ENCODE measurements around the gene RBM47. TPM values are rescaled to one million over a fixed set of nuclear protein-coding genes. Genes with fewer than 3 reads are reported as not detected.

The RBM47 gene
- total RNA-seq, 1 donor from 2014 or later, result 41.1 TPM

GRCh38 chr4:40388239-40388638, 241.4 kb downstream of the RBM47 start:
- H3K36me3 ChIP-seq (ENCODE audit: control insufficient read depth, insufficient read depth, low read length), result no peaks in the 10 kb centered on the region
- H3K27me3 ChIP-seq (ENCODE audit: control insufficient read depth, insufficient read depth, low read length), result no peaks in the 10 kb centered on the region
- TF ChIP-seq CTCF (IDR thresholded peaks at IDR 0.05; ENCODE audit: insufficient read depth, low read length, poor library complexity, severe bottlenecking), result no peak
- DNase-seq (ENCODE audit: low read depth), result no peak
- no peak overlapping the region for H3K4me3 ChIP-seq (ENCODE audit: low read depth, low read length)

DNA sequence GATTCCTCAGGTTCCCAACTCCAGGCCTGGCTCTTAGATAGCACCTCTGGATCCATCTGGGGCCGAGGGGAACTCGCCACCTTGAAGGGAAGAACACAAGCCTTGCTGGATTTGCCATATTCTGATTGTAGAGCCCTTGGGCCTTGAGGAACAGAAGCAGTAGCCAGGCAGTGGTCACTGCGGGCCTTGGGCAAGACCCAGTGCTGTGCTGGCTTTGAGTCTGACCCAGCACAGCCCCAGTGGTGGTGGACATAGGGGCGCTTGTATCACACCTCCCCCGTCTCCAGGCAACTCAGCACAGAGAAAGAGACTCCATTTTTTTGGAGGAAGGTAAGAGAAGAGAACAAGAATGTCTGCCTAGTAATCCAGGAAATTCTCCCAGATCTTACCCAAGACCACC, 249.0 kb downstream of the RBM47 start:
- no peak for TF ChIP-seq CTCF (IDR thresholded peaks at IDR 0.05; ENCODE audit: insufficient read depth, low read length, poor library complexity, severe bottlenecking)
- DNase-seq (ENCODE audit: low read depth), result no peak
- no peak overlapping the region for H3K4me3 ChIP-seq (ENCODE audit: low read depth, low read length)
- H3K36me3 ChIP-seq (ENCODE audit: control insufficient read depth, insufficient read depth, low read length), result no peaks in the 10 kb centered on the region
- no peaks in the 10 kb centered on the region for H3K27me3 ChIP-seq (ENCODE audit: control insufficient read depth, insufficient read depth, low read length)

GRCh38 chr4:40379248-40379647, 250.4 kb downstream of the RBM47 start:
- H3K36me3 ChIP-seq (ENCODE audit: control insufficient read depth, insufficient read depth, low read length), result no peaks in the 10 kb centered on the region
- no peaks in the 10 kb centered on the region for H3K27me3 ChIP-seq (ENCODE audit: control insufficient read depth, insufficient read depth, low read length)
- no peak for TF ChIP-seq CTCF (IDR thresholded peaks at IDR 0.05; ENCODE audit: insufficient read depth, low read length, poor library complexity, severe bottlenecking)
- no peak overlapping the region for H3K4me3 ChIP-seq (ENCODE audit: low read depth, low read length)
- no peak for DNase-seq (ENCODE audit: low read depth)

DNA sequence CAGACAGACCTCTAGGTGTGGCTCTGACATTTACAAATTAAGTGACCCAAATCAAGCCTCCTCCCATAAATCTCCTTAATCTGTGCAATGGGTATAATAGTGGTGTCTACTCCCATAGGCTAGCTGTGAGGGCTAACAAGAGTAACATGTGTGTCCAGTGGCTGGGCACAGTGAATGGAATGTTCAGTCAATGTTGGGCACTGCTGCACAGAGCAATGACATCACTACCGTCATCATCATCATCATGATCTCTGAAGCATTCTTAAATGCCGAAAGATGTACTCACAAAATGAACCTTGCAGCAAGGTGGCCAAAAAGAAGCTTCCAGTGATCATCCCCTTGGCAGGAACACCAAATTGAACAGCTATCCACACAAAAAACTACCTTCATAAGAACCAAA, 251.0 kb downstream of the RBM47 start:
- H3K36me3 ChIP-seq (ENCODE audit: control insufficient read depth, insufficient read depth, low read length), result no peaks in the 10 kb centered on the region
- no peak for DNase-seq (ENCODE audit: low read depth)
- H3K4me3 ChIP-seq (ENCODE audit: low read depth, low read length), result no peak overlapping the region
- H3K27me3 ChIP-seq (ENCODE audit: control insufficient read depth, insufficient read depth, low read length), result no peaks in the 10 kb centered on the region
- TF ChIP-seq CTCF (IDR thresholded peaks at IDR 0.05; ENCODE audit: insufficient read depth, low read length, poor library complexity, severe bottlenecking), result no peak

DNA sequence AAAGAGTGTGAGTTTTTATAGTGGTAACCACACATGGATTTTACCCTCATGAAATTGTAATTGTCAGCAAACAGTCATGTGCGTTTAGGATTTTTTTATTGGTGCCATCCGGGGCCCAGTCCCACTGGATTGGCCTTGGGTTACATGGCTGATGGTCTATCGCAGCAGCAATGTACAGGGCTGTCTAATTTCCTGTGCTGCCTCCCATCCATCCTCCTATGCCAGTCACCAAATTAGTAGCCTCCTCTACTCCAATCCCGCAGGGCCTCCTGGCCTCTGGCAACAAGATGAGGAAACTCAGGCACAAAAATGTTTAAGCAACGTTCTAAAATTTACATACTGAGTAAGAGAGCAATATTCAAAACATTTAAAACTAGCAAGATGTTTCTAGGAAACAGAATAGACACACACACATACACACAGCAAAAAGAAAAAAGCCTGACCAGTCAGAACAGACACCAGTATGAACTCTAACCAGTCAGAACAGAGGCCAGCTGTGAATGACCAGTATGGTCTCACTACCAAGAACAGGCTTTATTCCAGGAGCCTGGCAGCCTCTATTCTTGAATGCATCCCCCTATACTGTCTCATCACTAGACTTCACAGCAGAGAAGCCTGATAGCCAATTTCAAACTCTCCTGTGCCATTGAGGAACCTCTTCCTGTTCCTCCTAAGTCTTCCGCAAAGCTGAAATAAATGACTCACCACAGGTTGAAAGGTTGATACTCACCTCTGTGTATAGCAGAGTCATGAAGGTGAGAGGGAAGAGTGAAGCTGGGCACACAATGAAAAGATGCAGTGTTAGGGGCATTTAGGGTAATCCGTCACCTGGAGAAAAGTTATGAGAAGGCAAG, 251.9 kb downstream of the RBM47 start:
- no peaks in the 10 kb centered on the region for H3K27me3 ChIP-seq (ENCODE audit: control insufficient read depth, insufficient read depth, low read length)
- DNase-seq (ENCODE audit: low read depth), result no peak
- no peaks in the 10 kb centered on the region for H3K36me3 ChIP-seq (ENCODE audit: control insufficient read depth, insufficient read depth, low read length)
- no peak overlapping the region for H3K4me3 ChIP-seq (ENCODE audit: low read depth, low read length)
- no peak for TF ChIP-seq CTCF (IDR thresholded peaks at IDR 0.05; ENCODE audit: insufficient read depth, low read length, poor library complexity, severe bottlenecking)

DNA sequence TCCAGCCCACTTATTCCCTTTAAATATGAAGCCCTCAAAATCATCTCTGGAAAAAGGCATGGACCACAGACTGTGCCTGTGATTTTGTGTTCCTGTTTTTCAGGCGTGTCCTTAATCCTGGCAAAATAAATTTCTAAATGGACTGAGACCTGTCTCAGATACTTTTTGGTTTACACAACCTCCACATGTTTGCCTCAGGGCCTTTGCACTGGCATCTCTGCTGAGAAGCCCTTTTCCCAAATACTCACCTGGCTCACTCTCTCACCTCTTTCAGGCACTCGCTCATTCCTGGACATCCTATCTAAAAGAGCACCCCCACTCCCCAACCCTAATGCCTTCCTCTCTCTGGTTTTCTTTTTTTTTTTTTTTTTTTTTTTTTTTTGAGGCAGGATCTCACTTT, 254.0 kb downstream of the RBM47 start:
- H3K4me3 ChIP-seq (ENCODE audit: low read depth, low read length), result no peak overlapping the region
- TF ChIP-seq CTCF (IDR thresholded peaks at IDR 0.05; ENCODE audit: insufficient read depth, low read length, poor library complexity, severe bottlenecking), result no peak
- no peaks in the 10 kb centered on the region for H3K36me3 ChIP-seq (ENCODE audit: control insufficient read depth, insufficient read depth, low read length)
- no peaks in the 10 kb centered on the region for H3K27me3 ChIP-seq (ENCODE audit: control insufficient read depth, insufficient read depth, low read length)
- no peak for DNase-seq (ENCODE audit: low read depth)

Data from kidney epithelial cell (primary cell).